Fibroblast of lung (primary cell): ENCODE results near the gene PDLIM7. TPM values are rescaled to one million over a fixed set of nuclear protein-coding genes. Genes with fewer than 3 reads are reported as not detected.

ENCODE experiments used
- DNase-seq, 2 donors: peaks; one replicate each; pipeline versions ENCODE4 v3.0.0 to v3.0.0-alpha.2; 2010; ENCODE audit warnings: low read depth in 2 of 2
- H2AFZ ChIP-seq: 2 replicates; pipeline ENCODE4 v1.5.1; 2012; ENCODE audit warnings: low read length, control low read depth, inconsistent platforms
- H3K27ac ChIP-seq: 2 replicates; pipeline ENCODE4 v1.5.1; 2011; ENCODE audit warnings: low read length, control low read depth; ENCODE audit not compliant: insufficient read depth
- H3K27me3 ChIP-seq: 2 replicates; pipeline ENCODE4 v1.5.1; 2011; ENCODE audit warnings: mild to moderate bottlenecking, low read length; ENCODE audit not compliant: control insufficient read depth, insufficient read depth
- H3K36me3 ChIP-seq: 2 replicates; pipeline ENCODE4 v1.5.1; 2011; ENCODE audit warnings: low read length; ENCODE audit not compliant: control insufficient read depth, insufficient read depth
- H3K4me1 ChIP-seq: 2 replicates; pipeline ENCODE4 v1.5.1; 2011; ENCODE audit warnings: low read length; ENCODE audit not compliant: control insufficient read depth, insufficient read depth; ENCODE audit errors: extremely low read depth
- H3K4me2 ChIP-seq: 2 replicates; pipeline ENCODE4 v1.5.1; 2011; ENCODE audit warnings: low read length, control low read depth; ENCODE audit not compliant: insufficient read depth; ENCODE audit errors: extremely low read depth
- H3K4me3 ChIP-seq, 4 experiments: fragments of 200-600 bp in 1 of 4; sonication (generic) in 1 of 4; replicated peaks in 1 of 4; 2 replicates each; pipeline ENCODE4 v1.5.1; 2011 to 2016; ENCODE audit warnings: low read length in 4 of 4, low read depth in 3 of 4, mild to moderate bottlenecking in 3 of 4, control low read depth in 2 of 4, inconsistent platforms in 1 of 4, mixed read lengths in 1 of 4; ENCODE audit not compliant: insufficient read depth in 1 of 4; ENCODE audit errors: control extremely low read depth in 1 of 4
- H3K79me2 ChIP-seq: 2 replicates; pipeline ENCODE4 v1.5.1; 2012; ENCODE audit warnings: mild to moderate bottlenecking, low read length, inconsistent platforms; ENCODE audit not compliant: control insufficient read depth, insufficient read depth
- H3K9ac ChIP-seq: 2 replicates; pipeline ENCODE4 v1.5.1; 2011; ENCODE audit warnings: mild to moderate bottlenecking, low read length, control low read depth; ENCODE audit not compliant: insufficient read depth
- H3K9me3 ChIP-seq: 2 replicates; pipeline ENCODE4 v1.5.1; 2012; ENCODE audit warnings: low read depth, low read length; ENCODE audit not compliant: control insufficient read depth, insufficient read depth
- H4K20me1 ChIP-seq: 2 replicates; pipeline ENCODE4 v1.5.1; 2011; ENCODE audit warnings: low read length; ENCODE audit not compliant: control insufficient read depth, insufficient read depth; ENCODE audit errors: extremely low read depth
- EZH2 ChIP-seq: IDR thresholded peaks from 2 replicates; pipeline ENCODE4 v1.5.1; 2012; ENCODE audit warnings: low read length, control low read depth, mild to moderate bottlenecking; ENCODE audit errors: missing control alignments
- polyA plus RNA-seq, 2 donors: library from polyadenylated mRNA; depleted of rRNA in 1 of 2; stranded (reverse) in 1 of 2; unstranded in 1 of 2; fragments of >200 nt; gene quantifications; 2 replicates each; pipeline ENCODE4 v1.2.1, GENCODE V29; 2011 to 2012; ENCODE audit warnings: missing spikeins in 1 of 2
- total RNA-seq: library from RNA; depleted of rRNA; stranded (reverse); fragments of >200 nt; gene quantifications from 2 replicates; pipeline ENCODE4 v1.2.1, GENCODE V29; 2014
- TF ChIP-seq, protein P1 (sequence below), 2 donors: IDR thresholded peaks in 1 of 2; conservative IDR thresholded peaks in 1 of 2; 1 replicate in 1 of 2; 2 replicates in 1 of 2; pipeline ENCODE4 v1.5.1; 2011 to 2012; ENCODE audit warnings: low read length in 2 of 2, control low read depth in 1 of 2, inconsistent platforms in 1 of 2, low read depth in 1 of 2, mild to moderate bottlenecking in 1 of 2

The PDLIM7 gene
- total and polyA plus RNA-seq, 2 donors (not counting 1 experiment from before 2014, with no cell fraction given): 65.2 to 245 TPM

GRCh38 chr5:177484902-177485549, 12.4 kb downstream of the PDLIM7 start:
- TF ChIP-seq, protein P1, sequence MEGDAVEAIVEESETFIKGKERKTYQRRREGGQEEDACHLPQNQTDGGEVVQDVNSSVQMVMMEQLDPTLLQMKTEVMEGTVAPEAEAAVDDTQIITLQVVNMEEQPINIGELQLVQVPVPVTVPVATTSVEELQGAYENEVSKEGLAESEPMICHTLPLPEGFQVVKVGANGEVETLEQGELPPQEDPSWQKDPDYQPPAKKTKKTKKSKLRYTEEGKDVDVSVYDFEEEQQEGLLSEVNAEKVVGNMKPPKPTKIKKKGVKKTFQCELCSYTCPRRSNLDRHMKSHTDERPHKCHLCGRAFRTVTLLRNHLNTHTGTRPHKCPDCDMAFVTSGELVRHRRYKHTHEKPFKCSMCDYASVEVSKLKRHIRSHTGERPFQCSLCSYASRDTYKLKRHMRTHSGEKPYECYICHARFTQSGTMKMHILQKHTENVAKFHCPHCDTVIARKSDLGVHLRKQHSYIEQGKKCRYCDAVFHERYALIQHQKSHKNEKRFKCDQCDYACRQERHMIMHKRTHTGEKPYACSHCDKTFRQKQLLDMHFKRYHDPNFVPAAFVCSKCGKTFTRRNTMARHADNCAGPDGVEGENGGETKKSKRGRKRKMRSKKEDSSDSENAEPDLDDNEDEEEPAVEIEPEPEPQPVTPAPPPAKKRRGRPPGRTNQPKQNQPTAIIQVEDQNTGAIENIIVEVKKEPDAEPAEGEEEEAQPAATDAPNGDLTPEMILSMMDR (conservative IDR thresholded peaks at IDR 0.05 in 1 of 2, IDR thresholded peaks at IDR 0.05 in 1 of 2; ENCODE audit: low read depth in 1 of 2, low read length in 2 of 2): no peak
- TF ChIP-seq EZH2: no peak
- Histone ChIP-seq H3K27me3 (no peaks in the 10 kb centered on the region), H4K20me1 (no peaks in the 10 kb centered on the region), H3K4me1 (peaks cover 7% of the 10 kb centered on the region), H3K9me3 (no peaks in the 10 kb centered on the region), H3K9ac (no peak overlapping the region), H3K4me2 (no peak overlapping the region), H3K79me2 (peaks cover 7% of the 10 kb centered on the region), H2AFZ (no peak overlapping the region), H3K4me3 (no peak overlapping the region), H3K27ac (peak overlapping the region; percentile 25), H3K36me3 (peaks cover 61% of the 10 kb centered on the region)
- DNase-seq: no peak

DNA sequence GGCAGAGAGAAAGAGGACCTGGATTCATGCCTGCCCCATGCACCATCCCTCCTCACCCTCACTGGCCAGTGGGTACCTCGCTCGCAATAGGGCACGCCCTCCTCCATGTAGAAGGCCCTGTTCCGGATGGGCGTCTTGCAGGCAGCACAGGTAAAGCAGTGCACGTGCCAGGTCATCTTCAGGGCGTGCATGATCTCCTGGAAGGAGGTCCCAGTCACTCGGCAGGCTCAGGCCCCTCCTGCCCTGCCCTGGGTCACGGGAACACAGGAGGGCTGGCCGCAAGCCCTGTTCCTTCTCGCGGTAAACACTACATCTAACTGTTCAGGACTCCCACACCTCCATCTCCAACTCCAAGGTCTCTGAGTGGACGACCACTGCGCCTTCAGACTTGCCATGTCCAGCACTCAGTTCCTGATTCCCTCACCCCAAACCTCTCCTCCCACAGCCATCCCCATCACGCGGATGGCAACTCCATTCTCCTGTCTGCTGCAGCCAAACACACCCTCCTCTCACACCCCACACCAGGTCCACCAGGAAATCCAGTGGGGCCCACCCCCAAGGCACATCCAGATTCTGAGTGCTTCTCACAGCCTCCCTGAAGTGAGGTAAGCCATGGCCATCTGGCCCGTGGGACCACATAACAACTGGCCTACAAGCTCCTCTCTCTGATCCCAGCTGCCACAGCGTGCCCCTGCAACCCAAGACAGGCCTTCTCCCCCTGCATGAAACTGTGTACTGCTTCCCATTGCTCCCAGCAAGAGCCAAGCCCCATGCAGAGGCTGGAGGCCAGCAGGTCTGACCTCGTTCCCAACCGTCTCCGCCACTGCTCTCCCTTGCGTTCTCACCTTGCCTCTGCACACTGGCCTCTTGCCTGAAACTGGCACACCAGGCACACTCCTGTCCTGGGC, 13.2 kb downstream of the PDLIM7 start:
- no peak overlapping the region for H3K9ac ChIP-seq
- H3K4me1 ChIP-seq: peaks cover 14% of the 10 kb centered on the region
- no peak overlapping the region for H3K4me2 ChIP-seq
- no peak overlapping the region for H3K4me3 ChIP-seq
- peaks cover 6% of the 10 kb centered on the region for H3K79me2 ChIP-seq
- peaks cover 53% of the 10 kb centered on the region for H3K36me3 ChIP-seq
- H3K27me3 ChIP-seq: no peaks in the 10 kb centered on the region
- DNase-seq: no peak
- no peak overlapping the region for H3K27ac ChIP-seq
- TF ChIP-seq, protein P1 (conservative IDR thresholded peaks at IDR 0.05 in 1 of 2, IDR thresholded peaks at IDR 0.05 in 1 of 2; ENCODE audit: low read depth in 1 of 2, low read length in 2 of 2): no peak
- no peak for TF ChIP-seq EZH2
- no peaks in the 10 kb centered on the region for H4K20me1 ChIP-seq
- no peak overlapping the region for H2AFZ ChIP-seq
- no peaks in the 10 kb centered on the region for H3K9me3 ChIP-seq

DNA sequence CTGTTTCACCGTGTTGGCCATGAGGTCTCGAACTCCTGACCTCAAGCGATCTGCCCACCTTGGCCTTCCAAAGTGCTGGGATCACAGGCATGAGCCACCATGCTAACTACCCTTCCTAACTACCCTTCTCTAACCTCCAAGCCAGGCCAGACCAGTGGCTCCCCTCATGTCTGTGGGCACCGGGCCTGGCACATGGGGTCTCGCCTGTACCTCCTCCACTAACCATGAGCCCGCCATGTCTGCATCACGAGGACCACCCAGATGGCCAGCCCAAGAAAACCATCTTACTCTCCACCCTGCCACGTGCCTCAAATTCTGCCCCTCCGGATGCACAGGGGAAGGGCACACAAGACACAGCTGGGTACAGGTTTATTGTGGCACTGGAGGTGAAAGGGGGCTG, 14.4 kb downstream of the PDLIM7 start:
- H2AFZ ChIP-seq: no peak overlapping the region
- DNase-seq: no peak
- H3K4me1 ChIP-seq: peaks cover 21% of the 10 kb centered on the region
- H3K36me3 ChIP-seq: peaks cover 50% of the 10 kb centered on the region
- H3K9me3 ChIP-seq: no peaks in the 10 kb centered on the region
- H4K20me1 ChIP-seq: no peaks in the 10 kb centered on the region
- TF ChIP-seq EZH2: no peak
- TF ChIP-seq, protein P1 (conservative IDR thresholded peaks at IDR 0.05 in 1 of 2, IDR thresholded peaks at IDR 0.05 in 1 of 2; ENCODE audit: low read depth in 1 of 2, low read length in 2 of 2): no peak
- H3K9ac ChIP-seq: no peak overlapping the region
- H3K4me3 ChIP-seq: no peak overlapping the region
- H3K27ac ChIP-seq: no peak overlapping the region
- no peaks in the 10 kb centered on the region for H3K27me3 ChIP-seq
- H3K79me2 ChIP-seq: peaks cover 1% of the 10 kb centered on the region
- H3K4me2 ChIP-seq: no peak overlapping the region
